ENCODE measurements around the gene SNTA1. TPM values are rescaled to one million over a fixed set of nuclear protein-coding genes. Genes with fewer than 3 reads are reported as not detected.
"Not testable (repeated sequence)": the region's sequence is repeated elsewhere in the genome, so short reads cannot be mapped to it uniquely, and the experiment has no call there.

SNTA1 gene
- total and polyA plus RNA-seq, 9 of the 15 experiments (the other 6 are each of a cell fraction or from before 2014, with no cell fraction given): 1.2 to 40.8 (median 20.3) TPM

GRCh38 chr20:33483186-33483585, 39.6 kb upstream of the SNTA1 start:
- H3K4me1 ChIP-seq (replicated peaks in 1 of 2; ENCODE audit: control insufficient read depth in 2 of 2, insufficient read depth in 2 of 2, low read length in 2 of 2); BruUV-seq (replicated peaks); intact Hi-C loops (cut with micrococcal nuclease); H3K9ac ChIP-seq (ENCODE audit: insufficient read depth in 1 of 2, low read depth in 2 of 2, low read length in 2 of 2); H2AFZ ChIP-seq (ENCODE audit: low read depth, low read length); H3K27ac ChIP-seq (ENCODE audit: extremely low read depth, low read depth, low read length); H3K79me2 ChIP-seq (ENCODE audit: control insufficient read depth, insufficient read depth, low read length); H3K4me3 ChIP-seq; H3K9me3 ChIP-seq (replicated peaks; ENCODE audit: control insufficient read depth, insufficient read depth, low read depth, low read length); H3K9me1 ChIP-seq (ENCODE audit: control insufficient read depth, insufficient read depth, low read length); H3K36me3 ChIP-seq (ENCODE audit: control insufficient read depth, insufficient read depth, low read length); H4K20me1 ChIP-seq (replicated peaks; ENCODE audit: control insufficient read depth, insufficient read depth, low read length); H3K27me3 ChIP-seq (ENCODE audit: control insufficient read depth in 2 of 2, insufficient read depth in 2 of 2, low read length in 2 of 2); FAIRE-seq; in situ Hi-C loops (cut with MboI); CTCF ChIA-PET (ENCODE audit: low intra/inter-chr PET ratio); POLR2A ChIA-PET; H3K4me2 ChIP-seq (ENCODE audit: insufficient read depth, low read length): not testable (repeated sequence)
- ATAC-seq: peak; percentile 68
- peak; percentile 69 for TF ChIP-seq TCF3 (CRISPR knock-in tag; IDR thresholded peaks at IDR 0.05)
- peak; percentile 38; the same call in 1 of the 2 replicates for TF ChIP-seq ARID1B (IDR thresholded peaks at IDR 0.05)
- TF ChIP-seq TAL1 (IDR thresholded peaks at IDR 0.05): peak; percentile 43; the same call in 1 of the 2 replicates
- peak; percentile 68 for TF ChIP-seq CBFA2T3 (IDR thresholded peaks at IDR 0.05)
- peak; percentile 23; the same call in 1 of the 2 replicates for TF ChIP-seq ZFX (CRISPR knock-in tag; IDR thresholded peaks at IDR 0.05)
- TF ChIP-seq CBFA2T2 (conservative IDR thresholded peaks at IDR 0.05): 0 out of 2 replicates have a peak, but pooled peaks have one; percentile 31
- 17% methylated on average over 5 of the region's 5 CpGs for WGBS (ENCODE audit: insufficient coverage, low coverage, missing lambda C conversion rate)
- peak in 1 of 4 experiments; percentile 27 for DNase-seq (ENCODE audit: extremely low read depth in 1 of 4, low spot score in 3 of 4)

GRCh38 chr20:33482581-33482980, 39.0 kb upstream of the SNTA1 start:
- peaks cover 2 to 3% of the 10 kb centered on the region in 2 experiments; a peak in 3 of 5 replicates for H3K4me1 ChIP-seq (replicated peaks in 1 of 2; ENCODE audit: control insufficient read depth in 2 of 2, insufficient read depth in 2 of 2, low read length in 2 of 2)
- DNase-seq (ENCODE audit: extremely low read depth in 1 of 4, low spot score in 3 of 4) (no peak), ATAC-seq (no peak; the same call in 2 of the 3 replicates), FAIRE-seq (no peak)
- BruUV-seq (replicated peaks): no TSS peak
- H3K9ac ChIP-seq (ENCODE audit: insufficient read depth in 1 of 2, low read depth in 2 of 2, low read length in 2 of 2): no peak overlapping the region; a peak in 1 of 4 replicates
- WGBS (ENCODE audit: insufficient coverage, low coverage, missing lambda C conversion rate): 69% methylated on average over 6 of the region's 6 CpGs
- no peak overlapping the region for H3K4me2 ChIP-seq (ENCODE audit: insufficient read depth, low read length)
- H3K36me3 ChIP-seq (ENCODE audit: control insufficient read depth, insufficient read depth, low read length): no peaks in the 10 kb centered on the region
- H3K4me3 ChIP-seq: no peak overlapping the region
- TF ChIP-seq NCOA2 (IDR thresholded peaks at IDR 0.05; ENCODE audit: partially characterized antibody in 2 of 2): no peak
- H4K20me1 ChIP-seq (replicated peaks; ENCODE audit: control insufficient read depth, insufficient read depth, low read length): no peaks in the 10 kb centered on the region
- intact Hi-C loops (cut with micrococcal nuclease): no loop called here
- ChIA-PET POLR2A (no interaction called here), CTCF (ENCODE audit: low intra/inter-chr PET ratio) (no interaction called here)
- no peak overlapping the region for H3K27ac ChIP-seq (ENCODE audit: extremely low read depth, low read depth, low read length)
- no peaks in the 10 kb centered on the region for H3K27me3 ChIP-seq (ENCODE audit: control insufficient read depth in 2 of 2, insufficient read depth in 2 of 2, low read length in 2 of 2)
- no peaks in the 10 kb centered on the region for H3K79me2 ChIP-seq (ENCODE audit: control insufficient read depth, insufficient read depth, low read length)
- in situ Hi-C loops (cut with MboI): no loop called here
- no peak overlapping the region for H2AFZ ChIP-seq (ENCODE audit: low read depth, low read length)
- no peaks in the 10 kb centered on the region for H3K9me3 ChIP-seq (replicated peaks; ENCODE audit: control insufficient read depth, insufficient read depth, low read depth, low read length)
- no peaks in the 10 kb centered on the region for H3K9me1 ChIP-seq (ENCODE audit: control insufficient read depth, insufficient read depth, low read length)
